Measurements from ENCODE around the gene HAND2. TPM values are rescaled to one million over a fixed set of nuclear protein-coding genes. Genes with fewer than 3 reads are reported as not detected.

HAND2 gene
- total RNA-seq, 2 donors from 2014 or later: not detected

DNA sequence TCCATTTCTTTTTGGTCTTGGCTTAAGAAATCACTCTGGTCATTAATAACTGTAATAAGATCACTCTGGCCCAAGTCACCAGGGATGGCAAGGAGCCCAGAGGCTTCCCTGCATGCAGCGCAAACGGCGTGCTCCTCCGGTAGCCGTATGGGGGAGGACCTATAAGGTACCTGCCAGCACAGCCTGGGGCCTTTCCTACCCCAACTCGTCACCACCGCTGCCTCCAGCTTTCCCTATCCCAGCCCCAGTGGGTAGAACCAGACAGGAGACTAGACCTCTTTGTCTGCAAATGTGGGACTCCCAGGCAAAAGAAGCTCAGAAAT lies 25.9 kb downstream of the HAND2 start:
- Mint-ChIP-seq H3K27me3 (ENCODE audit: insufficient read depth) (peaks cover 99% of the 10 kb centered on the region), H3K27ac (no peak overlapping the region), H3K9me3 (peaks cover 4% of the 10 kb centered on the region), H3K4me1 (peaks cover 11% of the 10 kb centered on the region), H3K4me3 (no peak overlapping the region), H3K36me3 (ENCODE audit: low read depth) (no peaks in the 10 kb centered on the region)
- Histone ChIP-seq H3K27me3 (ENCODE audit: control insufficient read depth, insufficient read depth, low read length, poor library complexity, severe bottlenecking) (peaks cover 92% of the 10 kb centered on the region), H3K9me3 (ENCODE audit: control insufficient read depth, low read length) (no peaks in the 10 kb centered on the region), H3K9ac (ENCODE audit: extremely low read depth, low read length, poor library complexity, severe bottlenecking) (no peak overlapping the region), H3K27ac (ENCODE audit: low read depth, low read length) (no peak overlapping the region), H3K4me3 (ENCODE audit: low read length) (no peak overlapping the region), H3K36me3 (ENCODE audit: control insufficient read depth, insufficient read depth, low read length) (no peaks in the 10 kb centered on the region), H3K4me1 (ENCODE audit: control insufficient read depth, insufficient read depth, low read length) (no peaks in the 10 kb centered on the region)
- DNase-seq: peak; percentile 34
- TF ChIP-seq, protein P1, sequence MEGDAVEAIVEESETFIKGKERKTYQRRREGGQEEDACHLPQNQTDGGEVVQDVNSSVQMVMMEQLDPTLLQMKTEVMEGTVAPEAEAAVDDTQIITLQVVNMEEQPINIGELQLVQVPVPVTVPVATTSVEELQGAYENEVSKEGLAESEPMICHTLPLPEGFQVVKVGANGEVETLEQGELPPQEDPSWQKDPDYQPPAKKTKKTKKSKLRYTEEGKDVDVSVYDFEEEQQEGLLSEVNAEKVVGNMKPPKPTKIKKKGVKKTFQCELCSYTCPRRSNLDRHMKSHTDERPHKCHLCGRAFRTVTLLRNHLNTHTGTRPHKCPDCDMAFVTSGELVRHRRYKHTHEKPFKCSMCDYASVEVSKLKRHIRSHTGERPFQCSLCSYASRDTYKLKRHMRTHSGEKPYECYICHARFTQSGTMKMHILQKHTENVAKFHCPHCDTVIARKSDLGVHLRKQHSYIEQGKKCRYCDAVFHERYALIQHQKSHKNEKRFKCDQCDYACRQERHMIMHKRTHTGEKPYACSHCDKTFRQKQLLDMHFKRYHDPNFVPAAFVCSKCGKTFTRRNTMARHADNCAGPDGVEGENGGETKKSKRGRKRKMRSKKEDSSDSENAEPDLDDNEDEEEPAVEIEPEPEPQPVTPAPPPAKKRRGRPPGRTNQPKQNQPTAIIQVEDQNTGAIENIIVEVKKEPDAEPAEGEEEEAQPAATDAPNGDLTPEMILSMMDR (conservative IDR thresholded peaks at IDR 0.05): no peak
- 78 to 81% methylated on average over 5 to 7 of the region's 7 CpGs for WGBS, 2 experiments (ENCODE audit: insufficient coverage in 1 of 2, insufficient read length in 1 of 2)

DNA sequence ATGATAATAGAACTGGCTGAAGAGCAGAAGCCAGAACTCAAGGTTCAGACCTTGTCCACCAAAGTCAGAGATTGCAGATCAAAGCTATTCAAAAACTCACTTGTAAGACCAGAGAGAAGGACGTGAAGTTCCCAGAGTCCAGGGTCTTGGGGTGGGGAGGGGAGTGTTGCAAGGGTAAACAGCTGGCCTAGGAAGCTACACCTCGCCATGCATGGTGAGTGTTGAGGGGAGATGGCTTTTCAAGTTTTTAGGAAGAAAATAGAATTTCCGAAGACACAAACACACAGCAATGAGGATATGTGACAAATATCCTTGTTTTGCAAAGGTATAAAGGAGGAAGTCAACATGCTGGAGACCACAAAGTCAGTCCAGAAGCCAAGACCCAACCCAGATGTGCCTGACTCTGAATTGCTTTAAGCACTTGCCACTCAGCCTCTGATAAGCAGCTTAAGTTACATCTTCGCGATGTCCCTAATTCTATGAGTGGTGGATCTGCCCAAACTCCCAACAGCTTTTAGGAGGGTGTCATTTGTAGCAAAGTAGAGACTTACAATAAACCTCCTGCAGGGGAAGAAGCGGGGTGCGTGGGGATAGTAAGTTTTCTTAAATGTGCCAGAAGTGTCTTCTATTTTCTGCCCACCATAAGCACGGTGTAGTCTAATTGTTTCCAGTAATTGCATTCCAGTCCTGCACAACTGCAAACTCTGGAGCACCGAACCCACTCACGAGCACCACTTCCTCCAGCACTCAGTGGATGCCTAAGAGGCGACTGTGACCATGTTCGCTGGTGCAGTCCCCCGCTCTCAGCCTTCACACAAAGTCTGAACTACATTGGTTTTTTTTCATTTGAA lies 26.5 kb downstream of the HAND2 start:
- H3K4me1 Mint-ChIP-seq: peaks cover 9% of the 10 kb centered on the region
- peaks cover 99% of the 10 kb centered on the region for H3K27me3 Mint-ChIP-seq (ENCODE audit: insufficient read depth)
- H3K4me1 ChIP-seq (ENCODE audit: control insufficient read depth, insufficient read depth, low read length): no peaks in the 10 kb centered on the region
- DNase-seq: peak; percentile 26
- peaks cover 4% of the 10 kb centered on the region for H3K9me3 Mint-ChIP-seq
- H3K36me3 ChIP-seq (ENCODE audit: control insufficient read depth, insufficient read depth, low read length): no peaks in the 10 kb centered on the region
- WGBS, 2 experiments (ENCODE audit: insufficient coverage in 1 of 2, insufficient read length in 1 of 2): 85 to 92% methylated on average over 7 to 13 of the region's 13 CpGs
- H3K4me3 Mint-ChIP-seq: no peak overlapping the region
- no peaks in the 10 kb centered on the region for H3K9me3 ChIP-seq (ENCODE audit: control insufficient read depth, low read length)
- no peak overlapping the region for H3K27ac ChIP-seq (ENCODE audit: low read depth, low read length)
- no peaks in the 10 kb centered on the region for H3K36me3 Mint-ChIP-seq (ENCODE audit: low read depth)
- no peak overlapping the region for H3K9ac ChIP-seq (ENCODE audit: extremely low read depth, low read length, poor library complexity, severe bottlenecking)
- no peak overlapping the region for H3K27ac Mint-ChIP-seq
- TF ChIP-seq, protein P1 (conservative IDR thresholded peaks at IDR 0.05): no peak
- H3K27me3 ChIP-seq (ENCODE audit: control insufficient read depth, insufficient read depth, low read length, poor library complexity, severe bottlenecking): peaks cover 92% of the 10 kb centered on the region
- no peak overlapping the region for H3K4me3 ChIP-seq (ENCODE audit: low read length)

DNA sequence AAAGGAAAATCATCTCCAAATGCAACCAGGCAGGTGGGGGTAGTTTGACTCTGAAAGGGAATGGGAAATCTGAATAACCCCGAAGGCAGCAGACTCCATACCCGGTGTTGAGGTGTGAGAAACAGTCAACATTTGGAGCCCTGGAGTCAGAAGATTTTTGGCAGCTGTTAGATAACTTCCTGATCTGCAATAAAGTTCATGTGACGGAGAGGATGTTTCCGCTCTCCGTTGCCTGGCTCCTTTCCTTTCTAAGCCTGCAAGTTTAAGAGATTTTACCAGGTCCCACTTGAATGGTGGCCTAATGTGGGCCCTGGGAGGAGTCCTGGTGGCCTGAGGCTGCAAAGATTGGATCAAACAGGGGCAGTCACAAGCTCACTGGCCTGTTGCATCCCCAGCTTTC lies 27.7 kb downstream of the HAND2 start:
- DNase-seq: peak; percentile 44
- no peak overlapping the region for H3K4me3 Mint-ChIP-seq
- Histone ChIP-seq H3K27me3 (ENCODE audit: control insufficient read depth, insufficient read depth, low read length, poor library complexity, severe bottlenecking) (peaks cover 88% of the 10 kb centered on the region), H3K9ac (ENCODE audit: extremely low read depth, low read length, poor library complexity, severe bottlenecking) (no peak overlapping the region), H3K4me3 (ENCODE audit: low read length) (no peak overlapping the region), H3K36me3 (ENCODE audit: control insufficient read depth, insufficient read depth, low read length) (no peaks in the 10 kb centered on the region), H3K4me1 (ENCODE audit: control insufficient read depth, insufficient read depth, low read length) (no peaks in the 10 kb centered on the region), H3K9me3 (ENCODE audit: control insufficient read depth, low read length) (no peaks in the 10 kb centered on the region), H3K27ac (ENCODE audit: low read depth, low read length) (no peak overlapping the region)
- 87 to 93% methylated on average over 4 to 5 of the region's 5 CpGs for WGBS, 2 experiments (ENCODE audit: insufficient coverage in 1 of 2, insufficient read length in 1 of 2)
- TF ChIP-seq, protein P1 (conservative IDR thresholded peaks at IDR 0.05): no peak
- H3K9me3 Mint-ChIP-seq: peaks cover 1% of the 10 kb centered on the region
- H3K27me3 Mint-ChIP-seq (ENCODE audit: insufficient read depth): peaks cover 97% of the 10 kb centered on the region
- peaks cover 2% of the 10 kb centered on the region for H3K4me1 Mint-ChIP-seq
- H3K27ac Mint-ChIP-seq: no peak overlapping the region
- H3K36me3 Mint-ChIP-seq (ENCODE audit: low read depth): no peaks in the 10 kb centered on the region
